ENCODE measurements around the gene LTBR.

Gene LTBR

GRCh38 chr12:6367969-6368892 lies 15.7 kb upstream of the LTBR start:
- no peak for DNase-seq (ENCODE audit: low read depth in 2 of 2)

GRCh38 chr12:6368906-6369525 lies 14.9 kb upstream of the LTBR start:
- DNase-seq (ENCODE audit: low read depth in 2 of 2), result no peak

GRCh38 chr12:6369916-6370575 lies 13.9 kb upstream of the LTBR start:
- DNase-seq (ENCODE audit: low read depth in 2 of 2), result no peak

GRCh38 chr12:6370576-6370935 lies 13.4 kb upstream of the LTBR start:
- DNase-seq (ENCODE audit: low read depth in 2 of 2), result no peak

GRCh38 chr12:6370994-6371754 lies 12.8 kb upstream of the LTBR start:
- DNase-seq (ENCODE audit: low read depth in 2 of 2), result no peak

GRCh38 chr12:6372403-6373003 lies 11.5 kb upstream of the LTBR start:
- no peak for DNase-seq (ENCODE audit: low read depth in 2 of 2)

GRCh38 chr12:6373022-6373787 lies 10.8 kb upstream of the LTBR start:
- no peak for DNase-seq (ENCODE audit: low read depth in 2 of 2)

GRCh38 chr12:6374028-6374785 lies 9.8 kb upstream of the LTBR start:
- no peak for DNase-seq (ENCODE audit: low read depth in 2 of 2)

GRCh38 chr12:6374786-6375160 lies 9.2 kb upstream of the LTBR start:
- no peak for DNase-seq (ENCODE audit: low read depth in 2 of 2)

GRCh38 chr12:6375269-6376078 lies 8.5 kb upstream of the LTBR start, which contains the start of gene SCNN1A:
Gene SCNN1A (minus strand): TSS chr12:6375563. CDS start chr12:6374783, 780 bp downstream.
- no peak for DNase-seq (ENCODE audit: low read depth in 2 of 2)

GRCh38 chr12:6376079-6376869 lies 7.7 kb upstream of the LTBR start:
- DNase-seq (ENCODE audit: low read depth in 2 of 2), result no peak

- no peak for DNase-seq (ENCODE audit: low read depth in 2 of 2)
Measured at GRCh38 chr12:6376870-6377666, 6.9 kb upstream of the LTBR start.

- no peak for DNase-seq (ENCODE audit: low read depth in 2 of 2)
Measured at GRCh38 chr12:6377667-6377994, 6.3 kb upstream of the LTBR start.

- no peak for DNase-seq (ENCODE audit: low read depth in 2 of 2)
Measured at GRCh38 chr12:6378709-6379472, 5.1 kb upstream of the LTBR start.

GRCh38 chr12:6380141-6381121 lies 3.5 kb upstream of the LTBR start:
- no peak for DNase-seq (ENCODE audit: low read depth in 2 of 2)

GRCh38 chr12:6382371-6382770 lies 1.6 kb upstream of the LTBR start:
- DNase-seq (ENCODE audit: low read depth in 2 of 2), result no peak

All from stimulated activated CD4-positive, alpha-beta T cell treated with anti-CD3 and anti-CD28 coated beads, Interleukin-1b, Interleukin-23, amount 100 ng/mL, for 4 hours (primary cell).